HG02642 (cell line): ENCODE measurements around the gene ALG14.
"Not testable (repeated sequence)": the region's sequence is repeated elsewhere in the genome, so short reads cannot be mapped to it uniquely, and the experiment has no call there.

Experiments
- ATAC-seq: cut with Tn5 transposase; IDR thresholded peaks from one replicate; pipeline ENCODE4 v1.9.1; 2021; ENCODE audit warnings: mild to moderate bottlenecking; ENCODE audit not compliant: unreplicated experiment, poor library complexity

The ALG14 gene

GRCh38 chr1:94962409-94963265 is 110.1 kb downstream of the ALG14 start:
- ATAC-seq: peak; percentile 98

- ATAC-seq: no peak
Observed at GRCh38 chr1:94961988-94962387, 110.8 kb downstream of the ALG14 start.

- no peak for ATAC-seq
Observed at GRCh38 chr1:94961582-94961981, 111.2 kb downstream of the ALG14 start.

- no peak for ATAC-seq
Observed at GRCh38 chr1:94958081-94958480, 114.7 kb downstream of the ALG14 start.

GRCh38 chr1:94955767-94956632 is 116.8 kb downstream of the ALG14 start:
- no peak for ATAC-seq

- no peak for ATAC-seq
Observed at GRCh38 chr1:94954263-94955220, 118.2 kb downstream of the ALG14 start.

- no peak for ATAC-seq
Observed at GRCh38 chr1:94953746-94954145, 119.0 kb downstream of the ALG14 start.

GRCh38 chr1:94953107-94953506 is 119.6 kb downstream of the ALG14 start:
- no peak for ATAC-seq

- ATAC-seq: no peak
Observed at GRCh38 chr1:94952539-94952938, 120.2 kb downstream of the ALG14 start.

GRCh38 chr1:94951509-94952208 is 121.1 kb downstream of the ALG14 start:
- no peak for ATAC-seq

GRCh38 chr1:94951046-94951445 is 121.7 kb downstream of the ALG14 start:
- ATAC-seq: no peak

GRCh38 chr1:94949681-94950661 is 122.8 kb downstream of the ALG14 start:
- ATAC-seq: no peak

- ATAC-seq: no peak
Observed at GRCh38 chr1:94947437-94947836, 125.3 kb downstream of the ALG14 start.

GRCh38 chr1:94946886-94947285 is 125.9 kb downstream of the ALG14 start:
- no peak for ATAC-seq

- ATAC-seq: no peak
Observed at GRCh38 chr1:94942171-94943128, 130.3 kb downstream of the ALG14 start.

- not testable (repeated sequence) for ATAC-seq
Observed at GRCh38 chr1:94941480-94941879, 131.3 kb downstream of the ALG14 start.

GRCh38 chr1:94940738-94941137 is 132.0 kb downstream of the ALG14 start:
- ATAC-seq: no peak
